Thoracic aorta (tissue), 2 donors: Measurements from ENCODE around the gene C11orf97. TPM values are rescaled to one million over a fixed set of nuclear protein-coding genes. Genes with fewer than 3 reads are reported as not detected.
"Not testable (repeated sequence)": the region's sequence is repeated elsewhere in the genome, so short reads cannot be mapped to it uniquely, and the experiment has no call there.

Source experiments
- ATAC-seq: fragments of 150-250 bp; one replicate; pipeline ENCODE4 v1.8.0; 2017; ENCODE audit warnings: low read depth; ENCODE audit not compliant: insufficient number of reproducible peaks, low FRiP score
- DNase-seq: peaks from one replicate; pipeline ENCODE4 v3.0.0-alpha.2; 2020; ENCODE audit warnings: low spot score
- H3K27ac ChIP-seq, 2 donors: fragments of 200-600 bp; sonication (generic); 1 replicate in 1 of 2; 2 replicates in 1 of 2; pipeline ENCODE4 v1.5.1; 2016; ENCODE audit warnings: mild to moderate bottlenecking in 2 of 2, moderate library complexity in 2 of 2
- H3K27me3 ChIP-seq: fragments of 200-600 bp; sonication (generic); replicated peaks from 2 replicates; pipeline ENCODE4 v1.6.0; 2016; ENCODE audit warnings: mild to moderate bottlenecking; ENCODE audit not compliant: insufficient read depth
- H3K36me3 ChIP-seq: fragments of 200-600 bp; sonication (generic); one replicate; pipeline ENCODE4 v1.5.1; 2016
- H3K4me1 ChIP-seq, 2 donors: fragments of 200-600 bp; sonication (generic); 1 replicate in 1 of 2; 2 replicates in 1 of 2; pipeline versions ENCODE4 v1.5.1 to v1.6.0; 2016; ENCODE audit warnings: low read depth in 2 of 2, mild to moderate bottlenecking in 1 of 2; ENCODE audit not compliant: control insufficient read depth in 1 of 2
- H3K4me3 ChIP-seq: fragments of 200-600 bp; sonication (generic); 2 replicates; pipeline ENCODE4 v1.5.1; 2016; ENCODE audit warnings: mild to moderate bottlenecking
- H3K9me3 ChIP-seq: fragments of 200-600 bp; sonication (generic); 2 replicates; pipeline ENCODE4 v1.5.1; 2016
- total RNA-seq, 2 donors: library from RNA; depleted of rRNA; stranded (reverse); fragments of >200 nt; gene quantifications; one replicate each; pipeline versions ENCODE4 v1.1.0 to v1.2.3, GENCODE V29; 2016
- TF ChIP-seq, protein P1 (sequence below): fragments of 200-600 bp; sonication (generic); IDR thresholded peaks from one replicate; pipeline ENCODE4 v1.5.1; 2019; ENCODE audit warnings: antibody characterized with exemption

C11orf97 gene
- total RNA-seq, 2 donors from 2014 or later = not detected

DNA sequence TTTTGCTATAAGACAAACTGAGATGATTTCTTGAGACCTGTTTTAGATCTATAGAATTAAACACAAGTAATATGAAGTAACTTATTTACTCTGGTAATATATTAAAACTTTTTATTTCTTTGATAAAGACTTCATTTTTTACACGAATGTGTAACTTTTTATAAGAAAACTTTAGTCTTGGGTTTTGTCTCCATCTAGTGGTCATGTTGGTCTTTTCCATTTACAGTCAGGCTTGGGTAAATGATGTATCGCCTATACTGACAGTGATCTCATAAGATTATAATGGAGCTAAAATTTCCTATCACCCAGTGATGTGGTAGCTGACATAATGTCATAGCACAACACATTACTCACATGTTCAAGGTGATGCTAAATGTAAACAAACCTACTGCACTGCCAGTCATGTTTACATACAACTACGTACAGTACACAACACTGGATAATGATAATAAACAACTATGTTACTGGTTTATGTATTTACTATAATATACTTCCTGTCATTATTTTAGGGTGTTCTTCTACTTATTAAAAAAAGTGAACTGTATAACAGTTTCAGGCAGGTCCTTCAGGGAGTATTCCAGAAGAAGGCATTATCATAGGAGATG lies 7.5 kb upstream of the C11orf97 start:
- Histone ChIP-seq H3K27me3 (no peaks in the 10 kb centered on the region), H3K27ac (no peak overlapping the region), H3K4me1 (no peaks in the 10 kb centered on the region), H3K36me3 (no peaks in the 10 kb centered on the region), H3K4me3 (no peak overlapping the region), H3K9me3 (no peaks in the 10 kb centered on the region)
- DNase-seq (no peak), ATAC-seq (no peak)
- TF ChIP-seq, protein P1, sequence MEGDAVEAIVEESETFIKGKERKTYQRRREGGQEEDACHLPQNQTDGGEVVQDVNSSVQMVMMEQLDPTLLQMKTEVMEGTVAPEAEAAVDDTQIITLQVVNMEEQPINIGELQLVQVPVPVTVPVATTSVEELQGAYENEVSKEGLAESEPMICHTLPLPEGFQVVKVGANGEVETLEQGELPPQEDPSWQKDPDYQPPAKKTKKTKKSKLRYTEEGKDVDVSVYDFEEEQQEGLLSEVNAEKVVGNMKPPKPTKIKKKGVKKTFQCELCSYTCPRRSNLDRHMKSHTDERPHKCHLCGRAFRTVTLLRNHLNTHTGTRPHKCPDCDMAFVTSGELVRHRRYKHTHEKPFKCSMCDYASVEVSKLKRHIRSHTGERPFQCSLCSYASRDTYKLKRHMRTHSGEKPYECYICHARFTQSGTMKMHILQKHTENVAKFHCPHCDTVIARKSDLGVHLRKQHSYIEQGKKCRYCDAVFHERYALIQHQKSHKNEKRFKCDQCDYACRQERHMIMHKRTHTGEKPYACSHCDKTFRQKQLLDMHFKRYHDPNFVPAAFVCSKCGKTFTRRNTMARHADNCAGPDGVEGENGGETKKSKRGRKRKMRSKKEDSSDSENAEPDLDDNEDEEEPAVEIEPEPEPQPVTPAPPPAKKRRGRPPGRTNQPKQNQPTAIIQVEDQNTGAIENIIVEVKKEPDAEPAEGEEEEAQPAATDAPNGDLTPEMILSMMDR = peak; percentile 52

DNA sequence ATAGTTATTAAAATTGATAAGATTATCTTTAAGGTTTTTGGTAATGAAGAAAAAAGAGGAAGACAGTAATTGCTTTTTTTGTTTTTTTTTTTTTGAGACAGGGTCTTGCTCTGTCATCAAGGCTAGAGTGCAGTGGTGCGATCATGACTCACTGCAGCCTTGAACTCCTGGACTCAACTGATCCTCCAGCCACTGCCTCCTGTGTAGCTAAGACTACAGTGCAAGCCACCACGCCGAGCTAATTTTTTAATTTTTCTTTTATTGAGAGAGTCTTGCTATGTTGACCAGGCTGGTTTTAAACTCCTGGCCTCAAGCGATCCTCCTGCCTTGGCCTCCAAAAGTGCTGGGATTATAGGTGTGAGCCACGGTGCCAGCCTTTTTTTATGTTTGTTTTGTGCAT lies 5.7 kb upstream of the C11orf97 start:
- not testable (repeated sequence) for H3K4me3 ChIP-seq, H3K27ac ChIP-seq, H3K27me3 ChIP-seq, ATAC-seq, H3K36me3 ChIP-seq, H3K4me1 ChIP-seq, DNase-seq, H3K9me3 ChIP-seq

DNA sequence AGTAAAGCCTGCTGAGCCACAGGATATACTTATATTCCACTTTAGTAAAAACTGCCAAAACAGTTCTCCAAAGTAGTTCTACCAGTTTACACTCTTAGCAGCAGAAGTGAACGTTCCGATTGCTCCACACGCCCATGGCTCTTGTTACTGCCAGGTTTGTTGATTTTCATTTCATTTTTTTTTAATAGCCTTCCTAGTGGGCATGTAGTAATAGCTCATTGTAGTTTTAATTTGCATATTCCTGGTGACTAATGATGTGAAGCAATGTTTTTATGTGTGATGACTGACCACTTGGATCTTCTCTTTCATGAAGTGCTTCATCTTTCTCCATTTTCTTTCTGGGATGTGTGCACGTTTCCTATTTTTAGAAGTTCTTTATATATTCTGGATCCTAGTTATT lies 4.8 kb upstream of the C11orf97 start:
- Histone ChIP-seq H3K9me3 (no peaks in the 10 kb centered on the region), H3K27me3 (no peaks in the 10 kb centered on the region), H3K4me3 (no peak overlapping the region), H3K27ac (no peak overlapping the region), H3K36me3 (no peaks in the 10 kb centered on the region), H3K4me1 (no peaks in the 10 kb centered on the region)
- TF ChIP-seq, protein P1 = no peak
- DNase-seq = no peak
- no peak for ATAC-seq

DNA sequence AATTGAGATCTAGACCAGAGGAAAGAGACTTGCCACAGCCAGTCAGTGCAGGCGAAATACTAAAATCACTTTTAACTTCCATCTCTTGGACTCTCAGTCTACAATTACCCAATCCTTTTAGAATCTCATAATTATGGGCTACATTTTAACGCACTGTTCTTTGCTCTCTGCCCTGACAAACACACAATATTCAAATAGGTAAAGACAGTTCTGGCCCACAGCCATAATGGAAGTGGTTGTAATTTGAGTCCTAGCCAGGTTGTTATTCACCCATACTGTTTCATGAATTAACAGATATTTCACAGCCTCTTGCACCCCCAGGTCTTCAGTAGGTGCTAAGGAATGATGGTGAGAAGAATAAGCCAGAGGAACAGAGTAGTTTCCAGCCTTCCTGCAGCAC lies 830 bp downstream of the C11orf97 start:
- no peaks in the 10 kb centered on the region for H3K4me1 ChIP-seq
- no peak for DNase-seq
- peak; percentile 26 for ATAC-seq
- no peaks in the 10 kb centered on the region for H3K36me3 ChIP-seq
- TF ChIP-seq, protein P1 = no peak
- no peak overlapping the region for H3K27ac ChIP-seq
- H3K27me3 ChIP-seq = no peaks in the 10 kb centered on the region
- no peaks in the 10 kb centered on the region for H3K9me3 ChIP-seq
- peak overlapping the region; percentile 77 for H3K4me3 ChIP-seq

DNA sequence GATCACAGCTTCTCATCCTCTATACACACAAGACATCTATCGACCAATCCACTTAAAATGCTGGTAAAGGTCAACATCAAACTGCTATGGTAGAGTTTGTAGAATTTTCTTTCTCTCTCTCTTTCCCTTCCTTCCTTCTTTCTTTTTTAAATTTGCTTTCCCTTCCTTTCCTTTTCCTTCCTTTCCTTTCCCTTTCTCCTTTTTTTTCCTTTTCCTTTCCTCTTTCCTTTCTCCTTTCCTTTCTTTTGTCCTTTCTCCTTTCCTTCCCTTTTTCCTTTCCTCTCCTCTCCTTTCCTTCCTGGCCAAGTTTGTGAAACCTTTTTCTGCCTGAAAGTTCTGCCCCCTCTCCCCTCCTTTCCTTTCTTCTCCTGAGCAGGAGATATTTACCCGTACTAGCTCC lies 3.1 kb downstream of the C11orf97 start:
- Histone ChIP-seq H3K27ac (no peak overlapping the region), H3K4me1 (peaks cover 0 to 5% of the 10 kb centered on the region in 2 donors), H3K27me3 (no peaks in the 10 kb centered on the region), H3K9me3 (no peaks in the 10 kb centered on the region), H3K36me3 (no peaks in the 10 kb centered on the region), H3K4me3 (no peak overlapping the region)
- ATAC-seq = no peak
- TF ChIP-seq, protein P1 = no peak
- no peak for DNase-seq

DNA sequence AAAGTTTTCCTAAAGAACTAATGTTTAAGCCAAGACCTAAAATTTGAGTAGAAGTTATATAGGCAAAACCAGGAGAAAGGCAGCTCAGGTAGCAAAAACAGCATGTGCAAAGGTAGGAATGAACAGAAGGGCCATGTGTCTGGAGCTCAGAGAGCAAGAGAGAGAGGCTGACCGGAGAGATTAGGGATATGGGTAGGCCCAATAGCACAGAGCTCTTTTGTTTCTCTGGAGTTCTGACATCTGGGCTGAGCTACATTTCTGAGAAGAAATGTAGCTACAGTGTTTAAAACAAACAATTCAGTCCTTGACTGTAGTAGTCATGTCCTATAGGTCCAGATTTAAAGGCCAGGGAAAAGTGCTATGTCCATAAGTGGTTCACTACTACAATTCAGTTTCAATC lies 4.5 kb downstream of the C11orf97 start:
- no peak for DNase-seq
- H3K4me1 ChIP-seq = peaks cover 0 to 5% of the 10 kb centered on the region in 2 donors
- no peaks in the 10 kb centered on the region for H3K36me3 ChIP-seq
- no peak overlapping the region for H3K27ac ChIP-seq
- H3K9me3 ChIP-seq = no peaks in the 10 kb centered on the region
- TF ChIP-seq, protein P1 = no peak
- no peaks in the 10 kb centered on the region for H3K27me3 ChIP-seq
- no peak overlapping the region for H3K4me3 ChIP-seq
- no peak for ATAC-seq
